Spleen (tissue), 11 donors: ENCODE results near the gene PRPF38A. TPM values are rescaled to one million over a fixed set of nuclear protein-coding genes. Genes with fewer than 3 reads are reported as not detected.
A peak's percentile ranks its signal among the peaks of the same experiment; 100 is the strongest.

Experiments
- DNase-seq: peaks from one replicate; pipeline ENCODE4 v3.0.0-alpha.2; 2020
- H3K27ac ChIP-seq, 8 donors: fragments of 200-600 bp; sonication (generic) in 7 of 8; 1 replicate in 4 of 8; 2 replicates in 4 of 8; pipeline versions ENCODE4 v1.5.0 to v1.8.0; 2016 to 2021; ENCODE audit warnings: inconsistent platforms in 4 of 8, mild to moderate bottlenecking in 4 of 8, moderate library complexity in 1 of 8
- H3K27me3 ChIP-seq, 7 donors: fragments of 200-600 bp; sonication (generic) in 6 of 7; replicated peaks in 1 of 7; 1 replicate in 4 of 7; 2 replicates in 3 of 7; pipeline versions ENCODE4 v1.5.0 to v1.8.0; 2016 to 2021; ENCODE audit warnings: inconsistent platforms in 3 of 7, mild to moderate bottlenecking in 1 of 7
- H3K36me3 ChIP-seq, 6 donors: fragments of 200-600 bp; sonication (generic) in 5 of 6; 1 replicate in 4 of 6; 2 replicates in 2 of 6; pipeline versions ENCODE4 v1.5.0 to v1.8.0; 2016 to 2021; ENCODE audit warnings: inconsistent platforms in 2 of 6
- H3K4me1 ChIP-seq, 6 donors: fragments of 200-600 bp; sonication (generic) in 5 of 6; 1 replicate in 3 of 6; 2 replicates in 3 of 6; pipeline versions ENCODE4 v1.5.0 to v1.8.0; 2016 to 2021; ENCODE audit warnings: inconsistent platforms in 3 of 6
- H3K4me3 ChIP-seq, 8 donors: fragments of 200-600 bp; sonication (generic) in 7 of 8; 1 replicate in 4 of 8; 2 replicates in 4 of 8; pipeline versions ENCODE4 v1.5.0 to v1.8.0; 2016 to 2021; ENCODE audit warnings: inconsistent platforms in 4 of 8, mild to moderate bottlenecking in 4 of 8, moderate library complexity in 2 of 8
- H3K9me3 ChIP-seq, 8 donors: fragments of 200-600 bp; sonication (generic) in 7 of 8; 1 replicate in 4 of 8; 2 replicates in 4 of 8; pipeline versions ENCODE4 v1.5.0 to v1.8.0; 2016 to 2021; ENCODE audit warnings: inconsistent platforms in 4 of 8
- CTCF ChIP-seq, 11 experiments: fragments of 200-600 bp in 7 of 11; fragments of 450-650 bp in 4 of 11; sonication (generic) in 4 of 11; IDR thresholded peaks in 8 of 11; conservative IDR thresholded peaks in 3 of 11; 1 replicate in 7 of 11; 2 replicates in 4 of 11; pipeline versions ENCODE4 v1.4.0 to v1.8.0; 2016 to 2021; ENCODE audit warnings: antibody characterized with exemption in 11 of 11, inconsistent platforms in 4 of 11, mild to moderate bottlenecking in 1 of 11
- POLR2A ChIP-seq, 3 donors: fragments of 450-650 bp; IDR thresholded peaks; one replicate each; pipeline ENCODE4 v1.5.1; 2017; ENCODE audit warnings: antibody characterized with exemption in 3 of 3, mild to moderate bottlenecking in 1 of 3
- POLR2AphosphoS5 ChIP-seq, 3 donors: sonication (generic); formaldehyde crosslinking; IDR thresholded peaks; one replicate each; pipeline ENCODE4 v1.5.1; 2017; ENCODE audit warnings: antibody characterized with exemption in 3 of 3
- WGBS, 5 donors: extraction: QIAGEN DNeasy Blood & Tissue Kit in 3 of 5; methylation state at CpG; one replicate each; pipeline versions ENCODE4 v1.1.5 to v1.1.7; 2013 to 2018; 5-methylcytosine and 5-hydroxymethylcytosine counted together
- intact Hi-C: fragments of 100-400 bp; cut with DNase I; formaldehyde crosslinking; loops from one replicate; pipeline ENCODE4 v1.15.0; 2023; ENCODE audit warnings: low total_unique reads
- polyA plus RNA-seq, 3 donors: library from polyadenylated mRNA; stranded (reverse); fragments of 200-250 nt; gene quantifications; one replicate each; pipeline ENCODE4 v1.2.1, GENCODE V29; 2013
- total RNA-seq, 7 donors: library from RNA; depleted of rRNA in 3 of 7; stranded (reverse); fragments of >200 nt in 3 of 7; fragmentation: NEBNext Ultra II Directional in 4 of 7; extraction: Animal tissue kit (Norgen Biotek cat#: 25700) in 4 of 7; gene quantifications; one replicate each; pipeline versions ENCODE4 v1.1.0 to v1.2.1, GENCODE V29; 2016 to 2021
- donor health status: healthy with polysubstance abuse.
- donor health status: DM: no; HTN: no; CAD: no; lungs with moderate emphysema.
- donor health status: DM: no; HTN: no; CAD: no.
- donor health status: Bipolar disorder and iron deficiency.
- donor health status: healthy.
- donor health status: DM: no; HTN: no; CAD: no.
- donor health status: DM: yes; HTN: yes; CAD: no.

Gene PRPF38A
- total and polyA plus RNA-seq, 10 donors, result 13.8 to 50.4 (median 23.6) TPM

GRCh38 chr1:52393174-52393573 lies 11.2 kb upstream of the PRPF38A start:
- Histone ChIP-seq H3K27me3 (no peaks in the 10 kb centered on the region), H3K9me3 (no peaks in the 10 kb centered on the region), H3K27ac (no peak overlapping the region), H3K4me3 (no peak overlapping the region), H3K36me3 (peaks cover 0 to 73% (median 0%) of the 10 kb centered on the region in 6 donors), H3K4me1 (no peaks in the 10 kb centered on the region)
- intact Hi-C loops, result no loop called here
- DNase-seq, result no peak
- no peak for TF ChIP-seq POLR2AphosphoS5 (IDR thresholded peaks at IDR 0.05)
- TF ChIP-seq CTCF (IDR thresholded peaks at IDR 0.05 in 8 of 11, conservative IDR thresholded peaks at IDR 0.05 in 3 of 11), result no peak
- TF ChIP-seq POLR2A (IDR thresholded peaks at IDR 0.05), result no peak
- WGBS, 5 donors, result 88 to 93% (median 92%) methylated on average over 5 of the region's 5 CpGs

- TF ChIP-seq CTCF (IDR thresholded peaks at IDR 0.05 in 8 of 11, conservative IDR thresholded peaks at IDR 0.05 in 3 of 11) (no peak), POLR2AphosphoS5 (IDR thresholded peaks at IDR 0.05) (no peak), POLR2A (IDR thresholded peaks at IDR 0.05) (no peak)
- intact Hi-C loops, result no loop called here
- Histone ChIP-seq H3K4me1 (peaks cover 3 to 18% (median 9%) of the 10 kb centered on the region in 6 donors), H3K27ac (no peak overlapping the region), H3K9me3 (no peaks in the 10 kb centered on the region), H3K4me3 (no peak overlapping the region), H3K36me3 (peaks cover 0 to 46% (median 0%) of the 10 kb centered on the region in 6 donors), H3K27me3 (no peaks in the 10 kb centered on the region)
- 77 to 99% (median 92%) methylated on average over 3 of the region's 3 CpGs for WGBS, 5 donors
- DNase-seq, result no peak
Observed at GRCh38 chr1:52399629-52400028, 4.8 kb upstream of the PRPF38A start.

- WGBS, 5 donors, result 88 to 98% (median 96%) methylated on average over 6 of the region's 6 CpGs
- Histone ChIP-seq H3K27ac (no peak overlapping the region), H3K4me3 (no peak overlapping the region), H3K27me3 (no peaks in the 10 kb centered on the region), H3K9me3 (no peaks in the 10 kb centered on the region), H3K36me3 (peaks cover 0 to 42% (median 0%) of the 10 kb centered on the region in 6 donors), H3K4me1 (peaks cover 4 to 21% (median 11%) of the 10 kb centered on the region in 6 donors)
- DNase-seq, result no peak
- TF ChIP-seq POLR2AphosphoS5 (IDR thresholded peaks at IDR 0.05), result no peak
- TF ChIP-seq POLR2A (IDR thresholded peaks at IDR 0.05), result no peak
- TF ChIP-seq CTCF (IDR thresholded peaks at IDR 0.05 in 8 of 11, conservative IDR thresholded peaks at IDR 0.05 in 3 of 11), result no peak
- intact Hi-C loops, result no loop called here
Observed at GRCh38 chr1:52400131-52400530, 4.3 kb upstream of the PRPF38A start.

- WGBS, 5 donors, result 65 to 77% (median 72%) methylated on average over 3 of the region's 3 CpGs
- intact Hi-C loops, result no loop called here
- H3K36me3 ChIP-seq, result peaks cover 0 to 40% (median 9%) of the 10 kb centered on the region in 6 donors
- H3K27me3 ChIP-seq, result no peaks in the 10 kb centered on the region
- H3K4me3 ChIP-seq, result peak overlapping the region in 2 of 8 donors; percentile 86 to 90
- H3K9me3 ChIP-seq, result no peaks in the 10 kb centered on the region
- TF ChIP-seq POLR2AphosphoS5 (IDR thresholded peaks at IDR 0.05) (no peak), POLR2A (IDR thresholded peaks at IDR 0.05) (no peak), CTCF (IDR thresholded peaks at IDR 0.05 in 8 of 11, conservative IDR thresholded peaks at IDR 0.05 in 3 of 11) (no peak)
- H3K4me1 ChIP-seq, result peaks cover 15 to 48% (median 32%) of the 10 kb centered on the region in 6 donors
- H3K27ac ChIP-seq, result no peak overlapping the region
- DNase-seq, result no peak
Observed at GRCh38 chr1:52402860-52403240, 1.6 kb upstream of the PRPF38A start.
